BLaER1 (cell line): Measurements from ENCODE around the gene WASF1.
"Not testable (repeated sequence)": the region's sequence is repeated elsewhere in the genome, so short reads cannot be mapped to it uniquely, and the experiment has no call there.

ENCODE experiments used
- H3K27ac ChIP-seq: shearing (Covaris generic); formaldehyde crosslinking; 2 replicates; pipeline ENCODE4 v1.8.1; 2022
- H3K27me3 ChIP-seq: shearing (Covaris generic); formaldehyde crosslinking; 2 replicates; pipeline ENCODE4 v1.8.1; 2022
- H3K36me3 ChIP-seq: shearing (Covaris generic); formaldehyde crosslinking; 2 replicates; pipeline ENCODE4 v1.8.1; 2022
- H3K4me1 ChIP-seq: shearing (Covaris generic); formaldehyde crosslinking; 2 replicates; pipeline ENCODE4 v1.8.1; 2022
- H3K4me2 ChIP-seq: shearing (Covaris generic); formaldehyde crosslinking; 2 replicates; pipeline ENCODE4 v1.8.1; 2022
- H3K4me3 ChIP-seq: shearing (Covaris generic); formaldehyde crosslinking; 2 replicates; pipeline ENCODE4 v1.8.1; 2022
- H3K9ac ChIP-seq: shearing (Covaris generic); formaldehyde crosslinking; 2 replicates; pipeline ENCODE4 v1.8.1; 2022
- H3K9me3 ChIP-seq: shearing (Covaris generic); formaldehyde crosslinking; 2 replicates; pipeline ENCODE4 v1.8.1; 2022
- H4K20me1 ChIP-seq: shearing (Covaris generic); formaldehyde crosslinking; 2 replicates; pipeline ENCODE4 v1.8.1; 2022
- Cebpa-rat ChIP-seq: shearing (Covaris generic); IDR thresholded peaks from 2 replicates; pipeline ENCODE4 v1.8.1; 2022

WASF1 gene

DNA sequence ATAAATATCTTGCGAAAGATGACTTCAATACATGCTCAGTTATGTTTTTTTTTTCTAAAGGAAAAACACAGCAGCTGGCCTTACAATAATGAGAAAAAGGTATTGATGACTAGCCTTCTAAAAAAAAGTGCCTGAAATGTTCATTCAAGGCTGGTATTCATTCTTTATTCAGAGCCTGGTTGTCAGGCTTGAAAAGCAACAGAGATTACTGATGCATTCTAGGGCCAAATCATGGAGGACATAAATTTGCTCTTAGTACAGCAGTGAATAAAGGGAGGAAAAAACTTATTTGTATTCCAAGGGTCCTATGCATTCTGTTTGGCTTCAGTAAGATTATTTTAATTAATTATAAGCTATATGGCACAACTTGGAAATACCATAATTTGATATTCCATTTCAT lies 83.5 kb downstream of the WASF1 start:
- Histone ChIP-seq H3K4me1 (no peaks in the 10 kb centered on the region; the same call in 1 of the 2 replicates), H3K27me3 (no peaks in the 10 kb centered on the region), H3K4me2 (no peak overlapping the region), H4K20me1 (no peaks in the 10 kb centered on the region), H3K36me3 (peaks cover 28% of the 10 kb centered on the region), H3K9me3 (peaks cover 6% of the 10 kb centered on the region; the same call in 1 of the 2 replicates), H3K27ac (no peak overlapping the region), H3K4me3 (no peak overlapping the region), H3K9ac (no peak overlapping the region)
- no peak for TF ChIP-seq Cebpa-rat

DNA sequence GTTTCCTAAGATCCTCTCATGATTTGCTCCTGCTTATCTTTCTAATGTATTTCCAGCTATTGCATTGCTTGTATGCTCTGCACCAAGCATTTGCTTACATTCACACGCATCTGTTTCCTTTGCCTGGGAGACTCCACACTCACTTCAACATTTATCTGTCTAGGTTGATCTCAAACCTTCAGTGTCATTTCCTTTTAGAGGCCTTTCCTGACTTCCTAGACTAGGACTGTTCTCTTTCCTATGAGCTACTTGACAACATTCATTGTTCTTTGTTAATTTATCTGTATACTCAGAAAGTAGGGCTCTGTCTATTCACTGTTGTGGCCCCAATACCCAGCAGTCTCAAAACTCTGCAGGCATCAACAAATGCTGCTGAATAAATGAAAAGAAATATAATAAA lies 84.4 kb downstream of the WASF1 start:
- Histone ChIP-seq H3K4me3 (no peak overlapping the region), H3K4me2 (no peak overlapping the region), H3K9me3 (peaks cover 9% of the 10 kb centered on the region; the same call in 1 of the 2 replicates), H3K4me1 (peaks cover 3% of the 10 kb centered on the region; the same call in 1 of the 2 replicates), H3K9ac (no peak overlapping the region), H3K36me3 (peaks cover 19% of the 10 kb centered on the region), H4K20me1 (no peaks in the 10 kb centered on the region), H3K27ac (no peak overlapping the region), H3K27me3 (no peaks in the 10 kb centered on the region)
- TF ChIP-seq Cebpa-rat, result no peak

DNA sequence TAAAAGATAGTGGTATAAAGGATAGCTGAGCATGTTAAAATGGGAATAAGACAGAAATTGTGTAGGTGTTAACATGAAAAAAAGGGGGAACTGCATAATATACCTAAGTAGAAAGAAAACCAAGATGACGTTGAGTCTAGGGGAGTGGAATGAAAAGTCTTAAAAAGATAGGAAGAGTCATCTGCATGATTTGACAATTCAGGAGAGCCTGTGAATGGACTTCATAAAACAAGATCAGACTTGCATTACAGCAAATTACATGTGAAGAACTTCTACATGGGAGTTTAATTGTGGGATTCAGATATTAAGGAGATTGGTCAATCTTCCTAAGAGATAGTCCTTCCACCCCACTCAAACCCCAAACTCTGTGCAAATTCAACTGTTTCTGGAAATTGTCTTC lies 85.5 kb downstream of the WASF1 start:
- peaks cover 14% of the 10 kb centered on the region for H3K4me1 ChIP-seq
- no peaks in the 10 kb centered on the region for H4K20me1 ChIP-seq
- H3K4me2 ChIP-seq, result no peak overlapping the region
- H3K27me3 ChIP-seq, result no peaks in the 10 kb centered on the region
- H3K9me3 ChIP-seq, result peaks cover 12% of the 10 kb centered on the region; the same call in 1 of the 2 replicates
- TF ChIP-seq Cebpa-rat, result no peak
- H3K36me3 ChIP-seq, result peaks cover 13% of the 10 kb centered on the region
- H3K9ac ChIP-seq, result no peak overlapping the region
- H3K27ac ChIP-seq, result no peak overlapping the region
- H3K4me3 ChIP-seq, result no peak overlapping the region

DNA sequence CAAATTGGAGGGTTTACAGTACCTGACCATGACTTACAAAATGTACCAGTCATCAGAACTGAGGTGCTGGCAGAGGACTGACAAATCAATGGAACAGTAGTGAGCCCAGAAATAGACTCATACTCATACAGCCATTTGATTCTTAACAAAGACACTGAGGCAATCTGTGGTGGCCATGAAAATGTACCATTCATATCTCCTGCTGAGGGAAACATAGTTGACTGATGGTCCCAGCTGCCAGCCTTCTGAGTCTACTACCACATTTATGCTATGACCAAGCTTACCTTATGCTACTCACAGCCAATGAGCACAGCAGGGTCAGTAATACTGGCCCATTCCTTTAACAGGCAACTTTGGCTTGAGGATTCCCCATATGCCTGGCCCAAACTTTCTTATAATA lies 88.6 kb downstream of the WASF1 start:
- Histone ChIP-seq H3K4me2 (no peak overlapping the region), H3K36me3 (no peaks in the 10 kb centered on the region), H4K20me1 (no peaks in the 10 kb centered on the region), H3K4me3 (no peak overlapping the region), H3K4me1 (peaks cover 45% of the 10 kb centered on the region), H3K27me3 (no peaks in the 10 kb centered on the region), H3K9me3 (peaks cover 12% of the 10 kb centered on the region; the same call in 1 of the 2 replicates), H3K27ac (peak overlapping the region; percentile 21; the same call in 1 of the 2 replicates), H3K9ac (no peak overlapping the region)
- no peak for TF ChIP-seq Cebpa-rat

DNA sequence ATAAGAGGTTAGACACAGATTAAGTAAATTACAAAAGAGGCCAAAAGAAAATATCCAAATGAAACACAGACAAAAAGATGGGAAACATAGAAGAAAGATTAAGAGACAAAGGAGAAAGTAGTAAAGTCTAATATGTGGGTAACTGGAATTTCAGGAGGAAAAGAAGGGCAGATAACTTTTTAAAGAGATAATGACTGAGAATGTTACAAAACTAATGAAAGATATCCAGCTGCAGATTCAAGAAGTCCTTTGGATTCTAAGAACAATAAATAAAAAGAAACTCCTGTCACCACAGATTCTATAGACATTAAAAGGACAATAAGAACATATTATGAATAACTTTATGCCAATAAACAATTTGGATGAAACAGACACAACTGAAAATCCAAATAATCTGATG lies 90.1 kb downstream of the WASF1 start:
- Histone ChIP-seq H3K4me3 (no peak overlapping the region), H3K27ac (peak overlapping the region; percentile 91), H3K9me3 (peaks cover 12% of the 10 kb centered on the region; the same call in 1 of the 2 replicates), H3K36me3 (no peaks in the 10 kb centered on the region), H3K9ac (no peak overlapping the region), H3K27me3 (no peaks in the 10 kb centered on the region), H3K4me1 (peaks cover 60% of the 10 kb centered on the region), H3K4me2 (no peak overlapping the region), H4K20me1 (no peaks in the 10 kb centered on the region)
- no peak for TF ChIP-seq Cebpa-rat

DNA sequence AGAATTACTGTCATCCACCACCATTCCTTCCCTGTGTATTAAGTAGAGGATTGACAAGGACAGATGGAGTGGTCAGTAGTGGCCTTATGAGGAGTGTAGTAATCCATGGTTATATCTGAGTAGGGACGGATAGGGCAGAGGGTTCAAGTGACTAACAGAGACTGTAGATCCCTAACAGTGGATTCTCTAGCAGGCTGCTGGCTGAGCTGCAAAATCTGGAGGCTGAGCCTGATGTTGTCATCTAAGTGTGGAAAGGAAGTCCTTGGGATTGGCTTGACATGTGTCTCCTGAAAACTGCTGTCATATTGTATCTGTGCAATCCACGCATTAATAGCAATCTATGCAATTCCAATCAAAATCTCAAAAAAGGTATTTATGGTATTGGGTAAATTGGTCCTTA lies 94.2 kb downstream of the WASF1 start:
- H3K27ac ChIP-seq, result no peak overlapping the region; the same call in 1 of the 2 replicates

DNA sequence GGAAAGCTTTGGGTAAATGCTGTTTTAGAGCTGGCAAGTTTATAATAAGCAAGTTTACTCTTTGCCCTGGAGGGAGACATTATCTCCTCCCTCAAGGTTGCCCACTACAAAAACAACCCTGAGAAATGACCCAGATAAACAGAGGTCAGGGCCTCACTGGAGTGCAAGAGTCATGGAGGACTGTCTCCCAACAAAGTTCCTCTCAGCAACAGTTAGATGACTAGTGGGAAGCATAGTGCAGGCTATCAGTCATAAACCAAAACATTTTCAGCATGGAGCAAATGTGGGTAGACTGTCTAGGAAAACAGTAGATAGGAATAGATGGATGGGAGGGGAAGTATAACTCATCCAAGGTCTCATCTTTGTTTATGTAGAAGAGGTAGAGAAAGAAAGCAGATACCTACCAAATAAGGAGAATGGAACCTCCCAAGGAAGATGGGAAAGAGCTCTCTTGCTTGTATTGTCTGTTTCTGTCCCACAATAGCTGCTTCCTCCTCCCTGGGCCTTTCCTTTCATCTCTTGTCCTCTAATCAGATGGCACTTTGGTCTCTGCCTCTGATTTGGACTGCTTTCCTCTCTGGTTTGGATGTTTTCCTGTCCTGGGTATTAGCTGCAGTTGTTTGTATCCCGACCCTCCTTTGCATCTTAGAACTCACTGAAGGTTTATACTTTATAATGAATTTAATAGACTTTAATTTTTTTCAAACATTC lies 95.4 kb downstream of the WASF1 start:
- H3K9ac ChIP-seq, result no peak overlapping the region
- H3K4me1 ChIP-seq, result peaks cover 62% of the 10 kb centered on the region
- TF ChIP-seq Cebpa-rat, result no peak
- no peaks in the 10 kb centered on the region for H3K27me3 ChIP-seq
- no peaks in the 10 kb centered on the region for H3K9me3 ChIP-seq
- H4K20me1 ChIP-seq, result no peaks in the 10 kb centered on the region
- H3K4me2 ChIP-seq, result peak overlapping the region; percentile 45
- peak overlapping the region; percentile 32; the same call in 1 of the 2 replicates for H3K27ac ChIP-seq
- no peaks in the 10 kb centered on the region for H3K36me3 ChIP-seq
- H3K4me3 ChIP-seq, result no peak overlapping the region

More for the DNA sequence above, 94.2 kb downstream of the WASF1 start:
- no peaks in the 10 kb centered on the region for H3K36me3 ChIP-seq
- peaks cover 74% of the 10 kb centered on the region for H3K4me1 ChIP-seq
- H3K4me2 ChIP-seq, result no peak overlapping the region; the same call in 1 of the 2 replicates
- TF ChIP-seq Cebpa-rat, result no peak
- no peaks in the 10 kb centered on the region for H4K20me1 ChIP-seq
- no peaks in the 10 kb centered on the region for H3K27me3 ChIP-seq
- H3K9ac ChIP-seq, result no peak overlapping the region
- no peak overlapping the region for H3K4me3 ChIP-seq
- H3K9me3 ChIP-seq, result 0 out of 2 replicates have a peak, but pooled peaks cover 3% of the 10 kb centered on the region

DNA sequence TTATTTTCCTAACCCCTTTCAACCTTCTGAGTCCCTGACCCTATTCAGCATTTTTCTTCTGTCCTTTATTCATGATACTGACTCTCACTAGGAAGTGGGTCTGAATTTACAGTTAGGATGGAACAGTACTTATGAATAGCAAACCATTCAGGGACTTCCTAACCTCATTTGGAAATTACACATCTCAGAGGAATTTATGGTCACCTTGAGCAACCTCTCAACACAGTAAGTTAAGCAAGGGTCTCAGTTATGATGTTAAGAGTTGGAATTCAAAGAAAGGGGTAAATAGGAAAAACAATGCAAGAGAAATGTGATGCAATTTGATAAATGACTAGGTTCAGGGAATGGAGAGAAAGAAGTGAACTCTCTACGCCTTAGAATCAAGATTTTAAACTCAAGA lies 104.1 kb downstream of the WASF1 start:
- H3K27me3 ChIP-seq, result no peaks in the 10 kb centered on the region
- H4K20me1 ChIP-seq, result no peaks in the 10 kb centered on the region
- no peak overlapping the region for H3K4me3 ChIP-seq
- H3K36me3 ChIP-seq, result no peaks in the 10 kb centered on the region
- H3K27ac ChIP-seq, result no peak overlapping the region
- no peaks in the 10 kb centered on the region for H3K4me1 ChIP-seq
- TF ChIP-seq Cebpa-rat, result no peak
- no peak overlapping the region for H3K4me2 ChIP-seq
- no peaks in the 10 kb centered on the region for H3K9me3 ChIP-seq
- no peak overlapping the region for H3K9ac ChIP-seq

DNA sequence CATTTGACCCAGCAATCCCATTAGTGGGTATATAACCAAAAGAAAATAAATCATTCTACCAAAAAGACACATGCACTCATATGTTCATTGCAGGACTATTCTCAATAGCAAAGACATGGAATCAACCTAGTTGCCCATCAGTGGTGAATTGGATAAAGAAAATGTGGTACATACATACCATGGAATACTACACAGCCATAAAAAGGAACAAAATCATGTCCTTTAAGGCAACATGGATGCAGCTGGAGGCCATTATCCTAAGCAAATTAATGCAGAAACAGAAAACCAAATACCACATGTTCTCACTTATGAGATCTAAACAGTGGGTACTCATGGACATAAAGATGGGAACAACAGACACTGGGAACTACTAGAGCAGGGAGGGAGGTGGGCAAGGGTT lies 106.0 kb downstream of the WASF1 start:
- not testable (repeated sequence) for H3K9ac ChIP-seq, H3K4me1 ChIP-seq, H3K27me3 ChIP-seq, H3K9me3 ChIP-seq, H3K4me3 ChIP-seq, H4K20me1 ChIP-seq, H3K27ac ChIP-seq, H3K4me2 ChIP-seq, H3K36me3 ChIP-seq

DNA sequence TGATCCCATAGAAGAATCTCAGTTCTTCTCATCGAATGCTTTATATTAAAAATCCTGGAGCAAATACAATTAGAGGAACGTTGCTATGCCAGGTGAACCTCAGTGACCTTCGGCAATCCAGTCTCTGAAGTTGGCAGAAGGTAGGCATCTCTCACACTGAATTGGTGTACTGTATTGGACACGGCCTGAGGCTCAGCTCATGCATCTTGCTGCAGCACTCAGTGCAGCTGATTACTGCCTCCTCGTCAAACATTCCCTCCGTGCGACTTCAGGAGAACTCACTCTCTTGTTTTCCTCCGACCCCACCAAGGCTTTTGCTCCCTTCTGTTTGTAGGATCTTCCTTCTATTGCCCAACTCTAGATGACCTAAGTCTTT lies 110.9 kb downstream of the WASF1 start:
- Histone ChIP-seq H3K4me1 (peaks cover 50% of the 10 kb centered on the region), H3K36me3 (no peaks in the 10 kb centered on the region), H3K27ac (no peak overlapping the region), H4K20me1 (no peaks in the 10 kb centered on the region), H3K4me3 (no peak overlapping the region), H3K9me3 (no peaks in the 10 kb centered on the region), H3K27me3 (no peaks in the 10 kb centered on the region), H3K9ac (no peak overlapping the region), H3K4me2 (peak overlapping the region; percentile 43)
- TF ChIP-seq Cebpa-rat, result no peak
